Esophagus (tissue), 2 donors: ENCODE measurements around the gene GALNT18. TPM values are rescaled to one million over a fixed set of nuclear protein-coding genes. Genes with fewer than 3 reads are reported as not detected.

Experiments
- H3K27ac ChIP-seq, 2 donors: one replicate each; pipeline ENCODE4 v1.5.1; 2013; ENCODE audit warnings: low read depth in 2 of 2, mild to moderate bottlenecking in 2 of 2, inconsistent platforms in 1 of 2, low read length in 1 of 2, moderate library complexity in 1 of 2
- H3K27me3 ChIP-seq, 2 donors: one replicate each; pipeline ENCODE4 v1.6.1; 2013; ENCODE audit warnings: low read length in 2 of 2, control low read depth in 1 of 2, mild to moderate bottlenecking in 1 of 2; ENCODE audit not compliant: insufficient read depth in 2 of 2, control insufficient read depth in 1 of 2
- H3K36me3 ChIP-seq, 2 donors: one replicate each; pipeline ENCODE4 v1.6.1; 2013; ENCODE audit warnings: low read length in 1 of 2; ENCODE audit not compliant: control insufficient read depth in 2 of 2, insufficient read depth in 2 of 2
- H3K4me1 ChIP-seq, 2 donors: one replicate each; pipeline ENCODE4 v1.6.1; 2013; ENCODE audit warnings: low read length in 1 of 2; ENCODE audit not compliant: control insufficient read depth in 2 of 2, insufficient read depth in 2 of 2
- H3K4me3 ChIP-seq, 2 donors: one replicate each; pipeline ENCODE4 v1.5.1; 2013; ENCODE audit warnings: low read length in 2 of 2, mild to moderate bottlenecking in 2 of 2, low read depth in 1 of 2, moderate library complexity in 1 of 2
- H3K9me3 ChIP-seq, 2 donors: one replicate each; pipeline ENCODE4 v1.6.1; 2013; ENCODE audit warnings: mild to moderate bottlenecking in 2 of 2, low read depth in 1 of 2, low read length in 1 of 2, moderate library complexity in 1 of 2; ENCODE audit not compliant: control insufficient read depth in 2 of 2, insufficient read depth in 1 of 2
- WGBS, 2 donors: extraction: QIAGEN DNeasy Blood & Tissue Kit; methylation state at CpG; one replicate each; pipeline ENCODE4 v1.1.7; 2013; 5-methylcytosine and 5-hydroxymethylcytosine counted together
- polyA plus RNA-seq, 2 donors: library from polyadenylated mRNA; stranded (reverse); fragments of 200-250 nt; gene quantifications; one replicate each; pipeline ENCODE4 v1.2.3, GENCODE V29; 2013
- donor health status: healthy with polysubstance abuse.
- donor health status: Bipolar disorder and iron deficiency.

Gene GALNT18
- polyA plus RNA-seq, 2 donors = 2.2 to 5.8 TPM

DNA sequence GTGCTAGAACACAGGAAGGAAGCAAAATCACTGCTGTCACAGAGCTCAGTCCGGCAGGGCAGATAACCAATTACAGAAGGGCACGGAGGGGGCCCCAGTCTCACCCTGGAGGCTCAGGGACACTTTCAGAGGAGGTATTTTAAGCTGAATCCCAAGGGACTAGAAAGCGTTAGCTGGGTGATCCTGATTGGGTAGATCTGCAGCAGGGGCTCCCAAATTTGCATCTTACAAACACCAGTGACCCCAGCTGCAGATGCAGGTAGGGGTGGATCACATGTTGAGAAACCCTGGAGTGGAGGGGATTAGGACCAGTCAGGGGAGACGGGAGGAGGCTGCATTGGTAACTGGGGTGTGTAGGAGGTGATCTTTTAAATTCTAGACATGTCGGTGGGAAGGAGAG, 360.2 kb downstream of the GALNT18 start:
- H3K9me3 ChIP-seq = no peaks in the 10 kb centered on the region
- no peaks in the 10 kb centered on the region for H3K4me1 ChIP-seq
- 85% methylated on average over 5 of the region's 5 CpGs for WGBS, 2 donors
- H3K36me3 ChIP-seq = no peaks in the 10 kb centered on the region
- no peak overlapping the region for H3K27ac ChIP-seq
- no peaks in the 10 kb centered on the region for H3K27me3 ChIP-seq
- no peak overlapping the region for H3K4me3 ChIP-seq

GRCh38 chr11:11260903-11261302, 360.9 kb downstream of the GALNT18 start:
- no peaks in the 10 kb centered on the region for H3K4me1 ChIP-seq
- H3K27me3 ChIP-seq = no peaks in the 10 kb centered on the region
- H3K27ac ChIP-seq = no peak overlapping the region
- WGBS, 2 donors = 84 to 86% methylated on average over 4 of the region's 4 CpGs
- H3K4me3 ChIP-seq = no peak overlapping the region
- H3K36me3 ChIP-seq = no peaks in the 10 kb centered on the region
- H3K9me3 ChIP-seq = no peaks in the 10 kb centered on the region

DNA sequence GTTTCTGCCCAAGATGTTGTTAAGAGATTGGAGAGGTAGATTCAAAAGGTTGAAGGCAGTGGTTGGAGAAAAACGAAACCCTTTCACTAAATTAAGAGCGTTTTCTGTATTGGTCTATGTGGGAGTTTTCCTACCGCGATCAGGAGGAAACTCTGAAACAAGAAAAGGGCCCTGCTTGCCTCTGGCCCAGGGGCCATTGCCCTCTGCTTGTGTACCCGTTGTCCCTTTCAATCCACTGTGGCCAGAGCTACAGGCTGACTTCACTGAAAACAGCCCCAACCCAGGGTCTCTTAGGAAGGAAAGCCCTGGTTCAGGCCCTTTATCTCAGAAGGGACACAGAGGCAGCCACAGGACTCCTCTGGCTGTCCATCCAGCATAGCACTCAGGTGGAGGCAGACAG, 367.8 kb downstream of the GALNT18 start:
- no peaks in the 10 kb centered on the region for H3K9me3 ChIP-seq
- no peaks in the 10 kb centered on the region for H3K36me3 ChIP-seq
- WGBS, 2 donors = 89 to 91% methylated on average over 5 of the region's 5 CpGs
- no peak overlapping the region for H3K4me3 ChIP-seq
- H3K27me3 ChIP-seq = no peaks in the 10 kb centered on the region
- H3K4me1 ChIP-seq = no peaks in the 10 kb centered on the region
- H3K27ac ChIP-seq = no peak overlapping the region

DNA sequence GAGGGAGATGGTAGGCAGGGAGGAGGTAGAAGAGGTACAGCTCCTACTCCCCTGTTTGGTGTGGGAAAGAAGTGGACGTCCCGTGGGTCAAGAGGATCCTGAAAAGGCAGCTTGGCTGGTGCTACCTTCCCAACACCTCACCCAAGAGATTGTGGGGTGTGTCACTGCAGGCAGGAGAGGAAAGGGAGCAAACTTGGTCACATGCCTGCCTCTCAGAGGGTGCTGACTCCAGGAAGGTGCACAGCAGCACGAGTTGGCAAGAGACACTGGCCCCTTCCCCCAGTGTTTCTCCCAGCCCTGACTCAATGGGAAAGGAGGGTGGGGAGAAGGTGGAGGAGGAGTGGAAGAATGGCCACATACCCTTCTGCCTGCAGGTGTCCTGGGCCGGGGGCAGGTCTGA, 368.3 kb downstream of the GALNT18 start:
- no peaks in the 10 kb centered on the region for H3K27me3 ChIP-seq
- H3K36me3 ChIP-seq = no peaks in the 10 kb centered on the region
- no peak overlapping the region for H3K4me3 ChIP-seq
- H3K27ac ChIP-seq = no peak overlapping the region
- H3K4me1 ChIP-seq = no peaks in the 10 kb centered on the region
- no peaks in the 10 kb centered on the region for H3K9me3 ChIP-seq
- WGBS, 2 donors = 63 to 76% methylated on average over 4 of the region's 4 CpGs

DNA sequence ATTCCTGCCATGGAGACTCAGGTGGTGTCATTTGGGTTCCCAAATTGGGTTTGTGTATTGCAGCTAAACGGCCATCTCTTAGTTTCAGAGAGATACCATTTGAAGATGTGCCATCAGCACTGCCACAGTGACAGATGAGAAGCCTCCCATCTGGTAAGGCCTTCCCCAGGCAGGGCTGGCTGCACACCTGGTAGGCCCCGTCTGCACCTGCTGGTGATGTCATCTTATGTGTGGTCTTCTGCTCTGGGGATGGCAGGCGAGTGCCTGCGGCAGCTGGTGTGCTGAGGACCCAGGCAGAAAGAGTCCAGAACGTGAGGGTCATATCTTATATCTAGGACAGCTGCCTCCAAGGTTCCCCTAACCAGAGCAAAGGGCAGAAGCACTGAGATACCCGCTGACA, 369.4 kb downstream of the GALNT18 start:
- Histone ChIP-seq H3K9me3 (no peaks in the 10 kb centered on the region), H3K27me3 (no peaks in the 10 kb centered on the region), H3K4me3 (no peak overlapping the region), H3K36me3 (no peaks in the 10 kb centered on the region), H3K27ac (no peak overlapping the region), H3K4me1 (no peaks in the 10 kb centered on the region)
- 81 to 87% methylated on average over 6 of the region's 6 CpGs for WGBS, 2 donors

DNA sequence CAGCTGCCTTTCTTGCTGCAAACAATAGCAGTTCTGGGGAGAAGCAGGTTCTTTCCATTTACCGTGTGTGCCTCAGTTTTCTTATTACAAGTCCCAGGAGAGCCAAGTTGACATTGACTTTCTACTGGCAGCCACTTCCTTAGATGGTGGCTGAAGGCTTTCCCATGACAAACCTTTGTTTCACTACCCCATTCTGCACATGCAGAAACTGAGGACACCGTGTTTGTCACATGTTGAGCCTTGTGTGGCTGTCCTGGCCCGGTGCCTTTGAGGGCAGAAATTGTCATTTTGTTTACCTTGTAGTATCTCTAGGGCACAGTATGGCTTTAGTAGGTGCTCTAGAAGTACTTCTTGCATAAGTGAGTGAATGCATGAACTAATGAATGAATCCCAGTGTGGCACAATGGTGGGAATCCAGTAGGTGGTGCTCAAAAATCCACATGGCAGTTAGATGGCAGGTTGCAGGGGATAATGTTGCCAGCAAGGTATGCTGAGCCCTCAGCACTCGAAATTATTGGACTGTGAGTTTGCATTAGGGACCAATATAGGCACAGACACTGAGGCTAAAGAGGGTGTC, 370.3 kb downstream of the GALNT18 start:
- no peak overlapping the region for H3K27ac ChIP-seq
- no peaks in the 10 kb centered on the region for H3K27me3 ChIP-seq
- no peaks in the 10 kb centered on the region for H3K4me1 ChIP-seq
- no peaks in the 10 kb centered on the region for H3K36me3 ChIP-seq
- H3K9me3 ChIP-seq = no peaks in the 10 kb centered on the region
- WGBS, 2 donors = 79 to 82% methylated on average over 4 of the region's 4 CpGs
- no peak overlapping the region for H3K4me3 ChIP-seq

- H3K9me3 ChIP-seq = no peaks in the 10 kb centered on the region
These were observed 371.3 kb downstream of the GALNT18 start for GRCh38 chr11:11250470-11250869.

DNA sequence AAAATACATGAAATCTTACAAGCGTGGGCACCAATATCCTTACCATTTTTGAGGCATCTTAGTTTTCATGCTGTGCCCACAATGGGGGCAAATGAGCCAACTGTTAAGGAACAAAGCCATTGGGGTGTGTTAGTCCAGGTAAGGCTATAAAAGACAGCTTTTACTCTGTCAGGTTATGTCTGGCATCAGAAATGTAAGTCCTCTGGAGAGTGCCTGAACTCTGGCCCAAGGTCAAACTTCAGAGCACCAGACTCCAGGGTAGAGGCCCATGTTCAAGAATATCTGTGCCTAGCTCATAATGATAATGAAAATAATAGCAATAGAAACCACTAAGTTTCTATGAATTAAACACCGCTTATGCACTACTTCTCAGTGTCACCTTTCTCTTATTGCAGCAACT, 374.2 kb downstream of the GALNT18 start:
- Histone ChIP-seq H3K27me3 (no peaks in the 10 kb centered on the region), H3K9me3 (no peaks in the 10 kb centered on the region), H3K27ac (no peak overlapping the region), H3K4me1 (peaks cover 5 to 6% of the 10 kb centered on the region in 2 donors), H3K36me3 (no peaks in the 10 kb centered on the region), H3K4me3 (no peak overlapping the region)
- 79 to 90% methylated on average over 2 of the region's 2 CpGs for WGBS, 2 donors

More at GRCh38 chr11:11250470-11250869, 371.3 kb downstream of the GALNT18 start:
- Histone ChIP-seq H3K27ac (no peak overlapping the region), H3K4me1 (no peaks in the 10 kb centered on the region), H3K4me3 (no peak overlapping the region), H3K27me3 (no peaks in the 10 kb centered on the region), H3K36me3 (no peaks in the 10 kb centered on the region)
- WGBS, 2 donors = 63 to 67% methylated on average over 2 of the region's 2 CpGs

- no peaks in the 10 kb centered on the region for H3K27me3 ChIP-seq
- no peak overlapping the region for H3K27ac ChIP-seq
- 82 to 85% methylated on average over 5 to 6 of the region's 6 CpGs for WGBS, 2 donors
These were observed 374.7 kb downstream of the GALNT18 start for GRCh38 chr11:11247086-11247485.

GRCh38 chr11:11246166-11246565, 375.6 kb downstream of the GALNT18 start:
- Histone ChIP-seq H3K4me3 (no peak overlapping the region), H3K36me3 (no peaks in the 10 kb centered on the region), H3K9me3 (no peaks in the 10 kb centered on the region), H3K27ac (no peak overlapping the region), H3K27me3 (no peaks in the 10 kb centered on the region), H3K4me1 (peaks cover 5 to 6% of the 10 kb centered on the region in 2 donors)
- 85 to 95% methylated on average over 1 of the region's 1 CpG for WGBS, 2 donors

More at GRCh38 chr11:11247086-11247485, 374.7 kb downstream of the GALNT18 start:
- H3K36me3 ChIP-seq = no peaks in the 10 kb centered on the region
- no peak overlapping the region for H3K4me3 ChIP-seq
- no peaks in the 10 kb centered on the region for H3K9me3 ChIP-seq
- peaks cover 5 to 6% of the 10 kb centered on the region in 2 donors for H3K4me1 ChIP-seq
